Stimulated activated CD8-positive, alpha-beta memory T cell treated with anti-CD3 and anti-CD28 coated beads, Interleukin-7, amount 100 ng/mL, for 1 hour (primary cell): ENCODE results near the gene ADRA2B.
"Not testable (repeated sequence)": the region's sequence is repeated elsewhere in the genome, so short reads cannot be mapped to it uniquely, and the experiment has no call there.

ENCODE experiments used
- DNase-seq, 2 donors: peaks; one replicate each; pipeline ENCODE4 v3.0.0-alpha.2; 2020; ENCODE audit warnings: low read depth in 2 of 2

Gene ADRA2B

DNA sequence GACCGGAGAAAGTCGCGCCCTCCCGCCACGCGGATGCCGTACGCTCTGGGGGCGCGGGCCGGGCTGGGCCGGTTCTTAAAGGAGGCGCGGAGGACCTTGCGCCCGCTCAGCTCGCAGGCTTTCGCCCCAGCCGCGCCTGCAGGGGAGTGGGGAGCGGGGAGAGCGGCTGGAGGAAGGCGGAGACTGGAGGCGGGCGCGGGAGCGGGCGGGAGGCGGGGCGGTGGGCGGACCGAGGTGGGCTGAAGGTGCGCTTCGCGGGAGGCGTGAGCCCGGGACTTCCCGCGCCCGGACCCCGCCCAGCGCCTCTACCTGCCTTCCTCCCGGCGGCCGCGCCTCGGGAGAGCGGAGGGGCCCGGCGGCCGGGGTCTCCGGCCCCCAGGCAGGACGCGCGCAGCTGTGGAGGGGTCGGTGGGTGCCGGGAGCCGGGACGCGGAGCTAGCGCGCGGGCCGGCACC, at the start of gene ADRA2B:
TSS of gene ADRA2B (minus strand) at position 148 of the 455 bp plus-strand sequence. CDS start 422 bp downstream, outside the sequence.
- DNase-seq, result peak; percentile 61 to 66

DNA sequence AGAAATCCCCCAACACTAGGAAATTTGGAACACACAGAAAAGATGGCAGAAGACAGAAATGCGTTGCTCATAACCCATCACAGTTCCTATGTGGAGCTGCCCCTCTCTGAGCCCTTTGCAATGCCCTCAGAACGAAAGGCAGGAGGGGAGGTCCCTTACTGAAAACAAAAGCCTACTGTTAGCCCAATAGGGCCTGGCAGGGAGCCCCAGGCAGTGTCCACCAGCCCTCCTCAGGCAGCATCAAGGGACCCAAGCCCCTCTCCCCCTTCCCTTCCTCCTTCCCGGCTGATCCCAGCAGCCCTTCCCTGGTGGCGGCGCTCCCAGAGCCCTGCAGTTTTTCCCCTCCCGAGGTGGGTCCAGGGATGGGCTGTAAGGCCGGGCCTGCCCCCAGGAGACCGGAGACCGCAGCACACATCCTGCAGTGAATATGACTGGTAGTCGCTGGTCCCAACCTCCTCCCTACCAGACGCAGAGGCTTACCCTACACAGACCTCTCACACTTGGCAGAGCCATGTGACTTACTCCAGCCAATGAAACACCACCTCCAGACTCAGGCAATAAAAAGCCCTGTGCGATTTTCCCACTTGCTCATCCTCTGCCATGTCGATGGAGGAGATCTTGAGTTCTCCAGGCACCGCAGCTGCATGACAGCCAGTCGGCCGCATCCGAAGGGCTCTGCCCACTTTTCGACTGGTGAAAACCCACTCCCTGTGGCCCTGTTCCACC, 48.3 kb upstream of the ADRA2B start:
- DNase-seq, result no peak

GRCh38 chr2:96163768-96164429, 47.5 kb upstream of the ADRA2B start:
- DNase-seq, result peak in 1 of 2 donors; percentile 51

- no peak for DNase-seq
These were observed 47.0 kb upstream of the ADRA2B start for GRCh38 chr2:96163415-96163767.

GRCh38 chr2:96161898-96162297, 45.5 kb upstream of the ADRA2B start:
- DNase-seq, result no peak

- DNase-seq, result not testable (repeated sequence)
These were observed 44.0 kb upstream of the ADRA2B start for GRCh38 chr2:96160366-96160765.

DNA sequence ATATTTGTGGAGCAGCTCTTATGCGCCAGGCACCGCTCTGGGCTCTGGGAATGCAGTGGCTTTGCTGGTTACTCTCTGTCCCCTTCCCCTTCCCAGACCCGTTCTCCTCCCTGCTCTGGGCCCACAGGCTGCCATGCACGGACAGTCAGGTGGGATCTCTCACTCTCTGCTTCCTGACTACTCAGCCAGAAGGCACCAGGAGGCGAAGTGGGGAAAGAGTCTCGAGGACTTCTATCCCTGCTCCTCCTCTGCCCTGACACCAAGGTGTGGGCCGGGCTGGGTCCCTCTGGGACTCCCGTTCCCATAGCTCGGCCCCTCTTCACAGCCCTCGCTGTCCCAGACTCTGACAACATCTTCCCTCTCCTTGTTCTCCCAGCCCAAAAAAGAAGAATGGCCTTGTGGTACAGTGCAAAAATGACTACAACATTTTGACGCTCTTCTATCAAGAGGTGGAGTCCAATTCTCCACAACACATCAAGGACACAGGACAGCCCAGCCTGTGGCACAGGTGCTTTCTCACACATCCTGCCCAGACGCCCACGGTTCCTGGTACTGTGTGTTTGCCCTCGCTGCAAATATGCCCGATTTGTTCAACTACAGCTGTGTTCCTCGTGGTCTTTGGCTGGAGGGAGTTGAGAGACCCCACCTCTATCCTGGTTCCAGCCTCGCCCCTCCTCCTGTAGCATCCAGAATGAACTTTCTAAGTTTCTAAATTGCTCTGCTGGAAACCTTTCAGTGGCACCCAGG, 42.9 kb upstream of the ADRA2B start:
- no peak for DNase-seq

DNA sequence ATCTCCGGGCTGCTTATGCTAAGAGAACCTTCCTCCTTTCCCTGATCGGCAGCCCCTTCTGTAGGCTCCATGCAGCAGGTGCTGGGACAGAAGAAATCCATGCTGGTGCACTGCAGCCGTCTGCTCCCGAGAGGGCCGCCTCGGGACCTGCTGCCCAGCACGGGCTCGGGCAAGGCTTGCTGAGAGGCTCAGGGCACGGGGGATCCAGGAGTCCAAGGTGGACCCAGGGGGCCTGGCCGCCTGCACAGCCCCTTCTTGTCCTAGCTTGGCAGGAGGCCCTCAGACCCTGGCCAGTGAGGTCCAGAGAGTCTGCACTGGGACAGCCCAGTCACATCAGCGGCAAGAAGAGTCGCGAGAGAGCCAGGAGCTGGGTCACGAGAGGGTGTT, 42.2 kb upstream of the ADRA2B start:
- no peak for DNase-seq

DNA sequence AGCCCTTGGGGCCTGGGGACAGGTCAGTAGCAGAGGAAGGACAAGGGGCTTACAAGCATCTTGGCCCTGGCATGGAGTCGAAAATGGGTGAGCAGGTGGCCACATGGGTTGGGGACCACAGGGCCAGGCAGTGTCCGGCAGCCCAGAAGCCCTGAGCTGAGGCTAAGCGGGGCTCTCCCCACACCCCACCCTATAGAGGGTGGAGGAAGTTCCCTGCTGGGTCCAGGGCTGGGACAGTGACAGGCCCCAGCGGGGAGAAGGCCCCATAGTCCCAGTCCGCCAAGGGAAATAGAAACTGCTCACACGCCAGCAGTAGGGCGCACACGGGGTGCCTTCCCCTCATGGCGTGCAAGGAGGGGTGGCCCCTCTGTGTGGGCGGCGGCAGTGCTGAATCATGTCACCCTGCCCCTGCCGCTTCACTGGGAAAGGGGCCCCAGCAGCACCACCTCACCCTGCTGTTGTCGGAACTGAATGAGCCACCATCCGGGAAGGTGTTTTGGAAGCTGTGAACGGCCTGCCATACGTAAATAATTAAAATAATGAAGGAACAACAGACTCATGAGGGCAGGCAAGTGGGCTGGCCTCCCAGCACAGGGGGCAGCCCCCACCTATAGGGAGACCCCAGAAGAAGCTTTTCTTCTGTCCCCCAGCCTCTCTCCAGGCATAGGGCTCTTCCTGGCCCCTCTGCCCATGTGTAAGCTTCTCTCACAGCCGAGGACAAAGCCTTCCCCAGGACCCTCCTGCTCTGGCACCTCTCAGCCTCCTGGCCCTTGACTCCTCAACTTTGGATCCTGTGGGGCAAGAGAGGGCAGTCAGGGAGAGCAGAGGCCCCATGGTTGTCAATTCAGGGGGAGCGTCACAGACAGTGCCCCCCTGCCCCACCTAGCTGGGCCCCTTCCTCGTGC, 41.5 kb upstream of the ADRA2B start:
- no peak for DNase-seq

- DNase-seq, result no peak
These were observed 40.7 kb upstream of the ADRA2B start for GRCh38 chr2:96156926-96157648.

- DNase-seq, result no peak
These were observed 39.8 kb upstream of the ADRA2B start for GRCh38 chr2:96156011-96156820.

DNA sequence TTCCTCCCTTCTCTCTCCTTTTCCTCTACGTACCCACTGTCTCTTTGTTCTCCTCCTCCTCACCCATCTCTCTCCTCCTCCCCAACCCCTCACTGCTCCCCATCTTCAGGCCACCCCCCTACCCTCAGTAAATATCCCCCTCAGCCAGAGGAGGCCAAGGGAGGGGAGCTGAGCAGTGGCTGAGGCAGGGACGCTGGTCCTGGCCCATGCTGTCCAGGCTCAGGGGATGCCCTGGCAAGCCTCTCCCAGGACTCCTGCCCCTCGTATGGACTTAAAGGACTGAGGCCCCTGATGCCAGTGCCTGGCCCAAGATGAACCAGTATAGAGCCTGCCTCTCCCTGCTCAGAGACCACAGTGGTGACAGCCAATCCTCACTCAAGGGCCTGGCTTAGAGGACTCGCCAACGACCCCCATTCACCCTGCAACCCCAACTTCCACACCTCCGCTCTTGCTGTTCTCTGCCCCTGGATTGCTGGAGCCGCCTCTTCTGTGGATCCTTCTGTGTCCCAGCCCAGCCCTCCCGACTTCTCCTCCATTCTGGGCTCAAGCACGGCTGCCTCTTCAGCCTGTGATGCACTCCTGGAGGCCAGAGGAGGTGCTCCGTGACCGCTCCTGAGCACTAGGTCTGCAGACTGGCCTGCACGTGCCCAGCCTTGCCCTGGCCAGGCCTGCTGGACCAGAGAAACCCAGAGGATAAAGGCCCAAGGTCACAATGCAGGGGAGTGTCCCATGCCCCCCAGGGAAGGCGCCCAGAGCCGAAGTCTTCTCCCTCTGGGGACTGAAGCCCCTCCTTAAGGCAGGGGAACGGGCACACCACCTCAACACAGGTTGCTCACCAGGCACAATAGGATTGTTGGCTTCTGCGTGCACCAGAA, 38.4 kb upstream of the ADRA2B start:
- no peak for DNase-seq

GRCh38 chr2:96153991-96154431, 37.6 kb upstream of the ADRA2B start:
- DNase-seq, result no peak

GRCh38 chr2:96153291-96153713, 36.9 kb upstream of the ADRA2B start:
- no peak for DNase-seq

- no peak for DNase-seq
These were observed 36.2 kb upstream of the ADRA2B start for GRCh38 chr2:96152304-96153161.

DNA sequence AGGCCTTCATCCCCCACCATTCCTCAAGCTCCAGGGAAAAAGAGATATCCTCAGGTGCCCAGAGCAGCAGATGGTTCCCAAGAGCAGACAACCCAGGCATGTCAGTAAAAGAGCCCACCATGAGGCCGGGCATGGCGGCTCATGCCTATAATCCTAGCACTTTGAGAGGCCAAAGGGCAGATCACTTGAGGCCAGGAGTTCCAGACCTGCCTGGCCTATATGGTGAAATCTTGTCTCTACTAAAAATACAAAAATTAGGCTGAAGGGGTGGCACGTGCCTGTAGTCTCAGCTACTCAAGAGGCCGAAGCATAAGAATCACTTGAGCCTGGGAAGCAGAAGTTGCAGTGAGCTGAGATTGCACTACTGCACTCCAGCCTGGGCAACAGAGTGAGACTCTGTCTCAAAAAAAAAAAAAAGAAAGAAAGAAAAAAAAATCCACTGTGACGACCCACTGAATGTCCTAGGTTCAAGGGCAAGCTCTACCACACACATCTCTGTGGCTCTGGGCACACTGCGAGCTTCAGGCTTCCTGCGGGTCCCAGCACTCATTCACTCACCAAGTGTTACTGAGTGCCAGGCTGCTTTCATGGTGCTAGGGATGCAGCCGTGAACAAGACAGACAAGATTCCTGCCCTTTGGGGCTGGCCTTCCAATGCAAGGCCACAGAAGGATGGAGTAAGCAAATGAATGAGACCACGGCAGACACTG, 35.4 kb upstream of the ADRA2B start:
- no peak for DNase-seq
